Breast epithelium (tissue), 3 donors: ENCODE results near the gene SSRP1.
"Not testable (repeated sequence)": the region's sequence is repeated elsewhere in the genome, so short reads cannot be mapped to it uniquely, and the experiment has no call there.

ENCODE experiments used
- CTCF ChIP-seq, 3 donors: fragments of 450-650 bp; IDR thresholded peaks; one replicate each; pipeline ENCODE4 v1.5.1; 2016 to 2017; ENCODE audit warnings: antibody characterized with exemption in 3 of 3, mild to moderate bottlenecking in 3 of 3, moderate library complexity in 3 of 3
- POLR2A ChIP-seq: fragments of 450-650 bp; IDR thresholded peaks from one replicate; pipeline ENCODE4 v1.6.1; 2016; ENCODE audit warnings: antibody characterized with exemption, mild to moderate bottlenecking, moderate library complexity
- POLR2AphosphoS5 ChIP-seq, 3 donors: sonication (generic); formaldehyde crosslinking; IDR thresholded peaks; one replicate each; pipeline ENCODE4 v1.6.1; 2017; ENCODE audit warnings: antibody characterized with exemption in 3 of 3

GRCh38 chr11:57361420-57361819 lies 25.7 kb upstream of the SSRP1 start:
- not testable (repeated sequence) for TF ChIP-seq POLR2AphosphoS5 (IDR thresholded peaks at IDR 0.05); CTCF (IDR thresholded peaks at IDR 0.05); POLR2A
